ENCODE results near the gene PTPRM. TPM values are rescaled to one million over a fixed set of nuclear protein-coding genes. Genes with fewer than 3 reads are reported as not detected.

The PTPRM gene
- polyA plus RNA-seq, 1 of the 3 experiments (the other 2 are of a cell fraction): 16.0 TPM

GRCh38 chr18:8455661-8456614, 888.8 kb downstream of the PTPRM start:
- Histone ChIP-seq H3K27ac (ENCODE audit: low read depth in 2 of 2, low read length in 1 of 2) (no peak overlapping the region), H3K27me3 (ENCODE audit: insufficient read depth) (no peaks in the 10 kb centered on the region), H2AFZ (ENCODE audit: low read depth) (no peak overlapping the region), H3K9me2 (no peaks in the 10 kb centered on the region), H3F3A (replicated peaks; ENCODE audit: insufficient read depth) (no peaks in the 10 kb centered on the region), H3K79me2 (ENCODE audit: insufficient read depth) (no peaks in the 10 kb centered on the region), H3K4me1 (ENCODE audit: control insufficient read depth in 1 of 2, insufficient read depth in 2 of 2, low read depth in 1 of 2, low read length in 1 of 2) (no peaks in the 10 kb centered on the region), H4K20me1 (ENCODE audit: insufficient read depth) (no peaks in the 10 kb centered on the region), H3K4me2 (no peak overlapping the region), H3K4me3 (ENCODE audit: low read depth in 2 of 2, low read length in 1 of 2) (no peak overlapping the region), H3K36me3 (replicated peaks in 1 of 2; ENCODE audit: control insufficient read depth in 1 of 2, insufficient read depth in 2 of 2, low read length in 1 of 2) (no peaks in the 10 kb centered on the region), H3K9me3 (no peaks in the 10 kb centered on the region), H3K9ac (no peak overlapping the region)
- ChIA-PET CTCF (no interaction called here), POLR2A (no interaction called here)
- TF ChIP-seq, protein P1, sequence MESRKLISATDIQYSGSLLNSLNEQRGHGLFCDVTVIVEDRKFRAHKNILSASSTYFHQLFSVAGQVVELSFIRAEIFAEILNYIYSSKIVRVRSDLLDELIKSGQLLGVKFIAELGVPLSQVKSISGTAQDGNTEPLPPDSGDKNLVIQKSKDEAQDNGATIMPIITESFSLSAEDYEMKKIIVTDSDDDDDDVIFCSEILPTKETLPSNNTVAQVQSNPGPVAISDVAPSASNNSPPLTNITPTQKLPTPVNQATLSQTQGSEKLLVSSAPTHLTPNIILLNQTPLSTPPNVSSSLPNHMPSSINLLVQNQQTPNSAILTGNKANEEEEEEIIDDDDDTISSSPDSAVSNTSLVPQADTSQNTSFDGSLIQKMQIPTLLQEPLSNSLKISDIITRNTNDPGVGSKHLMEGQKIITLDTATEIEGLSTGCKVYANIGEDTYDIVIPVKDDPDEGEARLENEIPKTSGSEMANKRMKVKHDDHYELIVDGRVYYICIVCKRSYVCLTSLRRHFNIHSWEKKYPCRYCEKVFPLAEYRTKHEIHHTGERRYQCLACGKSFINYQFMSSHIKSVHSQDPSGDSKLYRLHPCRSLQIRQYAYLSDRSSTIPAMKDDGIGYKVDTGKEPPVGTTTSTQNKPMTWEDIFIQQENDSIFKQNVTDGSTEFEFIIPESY (IDR thresholded peaks at IDR 0.05; ENCODE audit: borderline replicate concordance, low read depth): no peak
- TF ChIP-seq POLR2AphosphoS5 (IDR thresholded peaks at IDR 0.05; ENCODE audit: low read depth, low read length) (no peak), PBX3 (IDR thresholded peaks at IDR 0.05) (no peak), FOXJ3 (CRISPR knock-in tag; IDR thresholded peaks at IDR 0.05) (no peak), SIN3A (IDR thresholded peaks at IDR 0.05; ENCODE audit: borderline replicate concordance, low read depth, low read length) (no peak), GATA2 (CRISPR knock-in tag; IDR thresholded peaks at IDR 0.05) (no peak), YY1 (IDR thresholded peaks at IDR 0.05; ENCODE audit: low read depth) (no peak), TAF1 (IDR thresholded peaks at IDR 0.05; ENCODE audit: borderline replicate concordance, low read depth, low read length) (no peak), RXRA (IDR thresholded peaks at IDR 0.05; ENCODE audit: borderline replicate concordance, low read depth) (no peak), MAX (IDR thresholded peaks at IDR 0.05; ENCODE audit: low read depth) (no peak), RCOR1 (IDR thresholded peaks at IDR 0.05; ENCODE audit: low read length) (no peak), MXI1 (IDR thresholded peaks at IDR 0.05; ENCODE audit: low read depth, low read length) (no peak), MEF2A (IDR thresholded peaks at IDR 0.05; ENCODE audit: borderline replicate concordance, low read depth) (no peak), FOSL2 (IDR thresholded peaks at IDR 0.05; ENCODE audit: borderline replicate concordance, low read depth) (no peak), EP300 (IDR thresholded peaks at IDR 0.05; ENCODE audit: borderline replicate concordance in 1 of 2, low read depth in 1 of 2, low read length in 1 of 2) (no peak), NRF1 (IDR thresholded peaks at IDR 0.05; ENCODE audit: low read depth, low read length) (no peak), TCF12 (IDR thresholded peaks at IDR 0.05) (no peak), JUND (IDR thresholded peaks at IDR 0.05) (no peak)
- 38% methylated on average over 7 of the region's 8 CpGs for WGBS (ENCODE audit: low lambda C conversion rate)
- DNase-seq: no peak

Small RNA genes within 50 kb of the gene (small RNA-seq; reads per million reads assigned to genes)
- gene AP001094.1 (0 reads per million in 7 experiments), gene RF00012 (0 reads per million in 7 experiments)
